ENCODE measurements around the gene BARHL1.

DNA sequence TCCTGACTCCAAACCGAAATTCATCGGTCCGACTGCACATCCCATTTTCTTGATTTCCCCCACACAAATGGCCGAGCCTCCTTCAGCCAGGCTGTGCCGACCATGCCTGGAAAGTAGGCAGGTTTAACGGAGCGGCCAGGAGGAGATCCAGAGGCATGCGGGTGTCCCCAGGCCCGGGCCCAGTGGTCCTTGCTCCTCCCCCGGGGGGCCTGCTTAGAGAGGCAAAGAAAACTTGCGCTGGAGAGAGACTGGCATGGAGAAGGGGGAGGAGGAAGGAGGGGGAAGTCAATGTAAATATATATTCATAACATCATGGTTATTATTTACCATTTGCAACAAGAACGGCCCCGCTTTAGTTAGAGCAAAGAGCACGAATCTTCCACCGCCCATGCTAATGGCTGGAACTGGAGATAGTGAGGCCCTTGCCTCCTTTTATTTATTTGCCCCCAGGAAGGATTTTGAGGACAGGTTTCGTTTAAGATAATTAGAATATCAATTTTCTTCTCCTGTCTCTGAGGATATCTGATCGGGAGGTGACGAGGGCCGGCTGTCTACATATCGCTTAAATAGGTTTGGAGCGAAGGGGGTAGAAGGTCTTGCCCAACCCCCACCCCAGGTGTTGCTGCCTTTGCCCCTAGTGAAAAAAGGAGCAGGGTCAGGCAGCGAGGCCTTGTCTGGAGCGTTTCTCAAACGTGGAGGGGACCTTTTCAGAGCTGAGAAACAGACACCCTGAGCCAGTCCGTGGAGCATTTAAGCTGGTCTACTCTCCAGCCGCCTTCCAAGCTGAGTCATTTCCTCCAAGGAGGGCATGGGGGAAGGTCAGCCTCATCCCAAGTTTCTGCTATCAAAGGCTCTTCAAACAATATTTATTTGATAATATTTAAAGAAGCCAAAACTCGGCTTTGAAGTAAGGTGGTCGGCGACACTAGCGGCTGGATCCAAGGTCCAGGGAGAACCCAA lies 2.5 kb downstream of the BARHL1 start:
- TF ChIP-seq, protein P1, sequence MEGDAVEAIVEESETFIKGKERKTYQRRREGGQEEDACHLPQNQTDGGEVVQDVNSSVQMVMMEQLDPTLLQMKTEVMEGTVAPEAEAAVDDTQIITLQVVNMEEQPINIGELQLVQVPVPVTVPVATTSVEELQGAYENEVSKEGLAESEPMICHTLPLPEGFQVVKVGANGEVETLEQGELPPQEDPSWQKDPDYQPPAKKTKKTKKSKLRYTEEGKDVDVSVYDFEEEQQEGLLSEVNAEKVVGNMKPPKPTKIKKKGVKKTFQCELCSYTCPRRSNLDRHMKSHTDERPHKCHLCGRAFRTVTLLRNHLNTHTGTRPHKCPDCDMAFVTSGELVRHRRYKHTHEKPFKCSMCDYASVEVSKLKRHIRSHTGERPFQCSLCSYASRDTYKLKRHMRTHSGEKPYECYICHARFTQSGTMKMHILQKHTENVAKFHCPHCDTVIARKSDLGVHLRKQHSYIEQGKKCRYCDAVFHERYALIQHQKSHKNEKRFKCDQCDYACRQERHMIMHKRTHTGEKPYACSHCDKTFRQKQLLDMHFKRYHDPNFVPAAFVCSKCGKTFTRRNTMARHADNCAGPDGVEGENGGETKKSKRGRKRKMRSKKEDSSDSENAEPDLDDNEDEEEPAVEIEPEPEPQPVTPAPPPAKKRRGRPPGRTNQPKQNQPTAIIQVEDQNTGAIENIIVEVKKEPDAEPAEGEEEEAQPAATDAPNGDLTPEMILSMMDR (IDR thresholded peaks at IDR 0.05; ENCODE audit: insufficient read depth, low read length, poor library complexity, severe bottlenecking), result no peak
- TF ChIP-seq EZH2phosphoT487 (conservative IDR thresholded peaks at IDR 0.05; ENCODE audit: low read length), result no peak

Measured in SU-DHL-6 (cell line).